ENCODE data around the gene VASP.

The VASP gene

DNA sequence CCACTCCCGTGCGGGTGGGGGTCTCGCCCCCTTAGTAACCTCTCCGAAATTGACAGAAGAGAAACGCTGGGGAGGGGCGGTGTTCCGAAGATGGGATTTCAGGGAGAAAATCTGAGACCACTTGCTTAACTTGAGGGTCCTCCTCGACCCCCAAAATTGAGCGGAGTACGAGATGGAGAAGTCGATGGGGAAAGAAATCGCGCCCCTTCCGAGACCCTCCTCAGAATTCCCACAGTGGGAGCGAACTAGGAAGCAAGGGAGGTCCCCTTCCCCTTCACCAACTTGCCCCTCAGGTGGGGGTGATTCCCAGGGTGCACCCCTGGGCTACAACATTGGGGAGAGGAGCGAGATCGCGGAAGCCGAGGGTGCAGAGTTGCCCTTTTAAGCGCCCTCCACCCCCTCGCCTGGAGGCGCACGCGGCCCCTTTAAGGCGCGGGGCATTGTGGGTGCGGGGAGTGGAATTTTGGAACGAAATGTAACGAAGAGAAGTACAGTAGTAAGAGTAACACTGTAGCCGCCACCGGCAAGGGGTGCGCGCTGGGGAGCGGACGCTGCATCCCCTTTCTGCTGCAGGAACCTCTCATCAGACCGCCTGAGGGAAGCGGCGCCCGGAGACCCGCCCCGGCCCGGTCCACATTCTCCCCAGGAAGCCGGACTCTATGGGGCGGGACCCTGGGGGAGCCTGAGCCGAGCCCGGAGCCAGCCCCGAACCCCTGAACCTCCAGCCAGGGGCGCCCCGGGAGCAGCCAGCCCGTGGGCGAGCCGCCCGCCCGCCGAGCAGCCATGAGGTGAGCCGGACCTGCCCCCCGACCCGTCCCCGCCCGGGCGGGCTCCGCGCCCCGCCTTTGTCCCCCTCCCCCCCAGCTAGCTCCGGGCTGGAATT, at the start of gene VASP:
TSS of gene VASP (plus strand) at position 491 of the 883 bp plus-strand sequence. CDS start at position 784, 293 bp downstream.
- DNase-seq = peak; percentile 60

DNA sequence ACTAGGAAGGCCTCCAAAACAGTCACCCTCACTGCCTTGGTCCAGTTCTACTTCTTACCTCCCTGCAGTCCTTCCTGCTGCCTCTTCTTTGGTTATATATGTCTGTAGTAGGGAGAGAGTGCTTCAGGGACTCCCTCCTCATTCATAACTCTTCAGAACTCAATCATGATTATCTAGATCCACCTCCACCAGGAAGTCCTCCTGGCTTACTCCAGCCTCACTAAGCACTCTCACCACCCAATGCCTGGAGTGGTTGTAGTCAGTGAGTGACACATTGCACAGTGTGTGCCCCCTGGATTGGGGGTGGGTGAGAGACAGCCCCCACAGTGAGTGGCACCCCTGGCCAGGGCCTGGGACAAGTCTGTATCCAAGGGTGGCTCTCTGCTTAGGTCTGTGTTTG, 49.5 kb upstream of the VASP start:
- DNase-seq = no peak

- no peak for DNase-seq
Observed at GRCh38 chr19:45460807-45461347, 46.4 kb upstream of the VASP start.

DNA sequence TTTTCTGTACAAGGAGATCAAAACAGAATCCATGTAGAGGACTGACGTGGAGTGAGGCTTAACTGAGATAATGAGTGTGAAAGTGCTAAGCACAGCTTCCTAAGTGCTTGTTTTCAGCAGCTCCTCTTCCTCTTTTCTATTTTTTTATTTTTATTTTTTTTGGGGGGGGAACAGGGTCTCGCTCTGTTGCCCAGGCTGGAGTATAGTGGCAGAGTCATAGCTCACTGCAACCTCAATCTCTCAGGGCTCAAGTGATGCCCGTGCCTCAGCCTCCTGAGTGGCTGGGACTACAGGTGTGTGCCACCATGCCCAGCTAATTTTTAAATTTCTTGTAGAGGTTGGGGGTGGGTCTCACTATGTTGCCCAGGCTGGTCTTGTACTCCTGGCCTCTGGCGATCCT, 45.1 kb upstream of the VASP start:
- no peak for DNase-seq

GRCh38 chr19:45463241-45463640, 44.0 kb upstream of the VASP start:
- no peak for DNase-seq

DNA sequence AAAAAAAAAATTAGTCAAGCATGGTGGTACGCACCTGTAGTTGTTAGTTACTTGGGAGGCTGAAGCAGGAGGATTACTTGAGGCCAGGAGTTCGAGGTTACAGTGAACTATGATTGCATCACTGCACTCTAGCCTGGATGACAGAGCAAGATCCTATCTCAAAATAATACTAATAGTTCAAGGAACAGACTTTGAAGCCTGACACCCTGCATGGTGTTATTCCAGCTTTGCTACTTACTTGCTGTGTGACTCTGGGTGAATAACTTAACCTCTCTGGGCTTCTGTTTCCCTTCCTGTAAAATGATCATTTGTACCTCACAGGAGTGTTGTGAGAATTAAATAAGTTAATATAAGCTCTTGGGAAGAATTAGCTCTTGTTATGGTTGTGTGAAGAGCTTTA, 43.0 kb upstream of the VASP start:
- no peak for DNase-seq

DNA sequence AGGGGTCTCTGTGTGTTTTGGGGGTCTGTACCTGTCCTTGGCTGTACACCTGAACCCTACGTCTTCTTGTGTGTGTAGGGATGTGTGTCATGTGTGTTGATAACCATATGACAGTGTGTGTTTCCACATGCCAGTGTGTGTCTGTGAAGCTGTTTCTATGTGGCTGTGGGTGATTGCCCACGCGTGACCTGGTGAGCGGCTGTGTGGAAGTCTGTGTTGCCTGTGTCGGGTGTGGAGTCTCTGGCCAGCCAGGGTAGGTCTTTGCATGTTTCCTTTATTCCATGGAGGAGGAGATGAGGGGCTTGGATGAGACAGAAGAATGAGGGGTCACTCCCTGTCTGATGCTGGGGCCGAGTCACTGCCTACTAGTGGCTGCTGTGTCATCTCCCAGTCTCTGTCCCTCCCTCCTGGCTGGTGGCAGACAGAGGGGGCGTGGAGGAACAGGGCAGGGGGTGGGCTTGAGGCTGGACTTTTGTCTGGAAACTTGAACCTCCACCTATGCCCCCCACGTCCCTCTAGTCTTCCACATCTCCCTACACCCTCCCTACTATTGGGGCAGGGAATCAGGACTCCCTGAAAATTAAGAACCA, 42.3 kb upstream of the VASP start:
- no peak for DNase-seq

DNA sequence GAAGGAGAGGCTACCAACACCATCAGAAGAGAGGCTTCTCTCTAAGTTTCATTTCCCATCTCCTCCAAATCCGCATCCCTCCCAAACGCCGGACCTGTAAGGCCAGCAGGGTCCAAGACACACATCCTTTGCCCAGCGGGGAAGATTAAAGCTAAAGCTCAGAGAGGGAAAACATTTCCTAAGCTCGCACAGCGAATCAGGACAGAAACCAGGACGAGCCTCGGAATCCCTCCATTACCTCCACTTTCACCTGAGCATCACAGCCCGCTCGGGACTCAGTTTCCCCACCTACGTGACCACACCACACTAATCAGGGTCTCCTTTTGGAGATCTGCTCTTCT, 40.2 kb upstream of the VASP start:
- no peak for DNase-seq

GRCh38 chr19:45467456-45468158, 39.7 kb upstream of the VASP start, which contains the start of gene FOSB:
FOSB (plus strand) TSS chr19:45467996; CDS start chr19:45468587, 591 bp downstream.
- DNase-seq = peak; percentile 93

DNA sequence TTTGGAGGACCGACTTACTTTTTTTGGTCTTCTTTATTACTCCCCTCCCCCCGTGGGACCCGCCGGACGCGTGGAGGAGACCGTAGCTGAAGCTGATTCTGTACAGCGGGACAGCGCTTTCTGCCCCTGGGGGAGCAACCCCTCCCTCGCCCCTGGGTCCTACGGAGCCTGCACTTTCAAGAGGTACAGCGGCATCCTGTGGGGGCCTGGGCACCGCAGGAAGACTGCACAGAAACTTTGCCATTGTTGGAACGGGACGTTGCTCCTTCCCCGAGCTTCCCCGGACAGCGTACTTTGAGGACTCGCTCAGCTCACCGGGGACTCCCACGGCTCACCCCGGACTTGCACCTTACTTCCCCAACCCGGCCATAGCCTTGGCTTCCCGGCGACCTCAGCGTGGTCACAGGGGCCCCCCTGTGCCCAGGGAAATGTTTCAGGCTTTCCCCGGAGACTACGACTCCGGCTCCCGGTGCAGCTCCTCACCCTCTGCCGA, 39.1 kb upstream of the VASP start:
- no peak for DNase-seq

- DNase-seq = no peak
Observed at GRCh38 chr19:45468803-45469131, 38.5 kb upstream of the VASP start.

- peak; percentile 82 for DNase-seq
Observed at GRCh38 chr19:45469132-45469944, 37.9 kb upstream of the VASP start.

DNA sequence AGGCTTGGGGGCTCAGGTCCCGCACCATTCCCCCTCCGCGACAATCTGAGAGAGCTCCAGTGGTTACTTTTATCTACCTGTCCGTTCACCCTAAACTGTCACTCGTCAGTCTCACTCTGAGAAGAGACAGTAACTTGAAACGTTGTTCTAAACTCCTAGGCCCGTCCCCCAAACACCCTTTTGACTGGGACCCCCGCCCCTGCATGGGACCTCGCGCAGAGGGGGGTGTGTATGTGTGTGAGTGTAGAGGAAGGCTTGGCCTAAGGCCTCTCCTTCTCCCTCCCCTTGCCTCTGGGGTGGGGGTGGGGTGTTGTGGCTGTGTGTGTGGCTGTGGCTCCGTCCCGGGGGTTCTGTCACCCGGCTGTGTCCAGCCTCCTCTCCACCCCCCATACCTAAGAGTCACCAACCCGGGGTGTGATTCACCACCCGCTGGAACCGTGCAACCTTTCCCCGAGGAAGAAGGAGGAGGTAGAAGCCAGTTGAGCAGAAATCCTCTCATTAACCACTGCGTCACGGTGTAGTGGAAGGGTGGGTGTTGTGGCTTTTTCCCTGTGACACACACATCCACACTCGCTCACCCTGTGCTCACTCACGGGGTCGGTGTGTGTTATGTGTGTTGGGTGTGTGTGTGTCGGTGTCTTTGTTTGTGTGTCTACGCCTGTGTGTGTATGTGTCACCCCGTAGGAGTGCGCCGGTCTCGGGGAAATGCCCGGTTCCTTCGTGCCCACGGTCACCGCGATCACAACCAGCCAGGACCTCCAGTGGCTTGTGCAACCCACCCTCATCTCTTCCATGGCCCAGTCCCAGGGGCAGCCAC, 37.1 kb upstream of the VASP start:
- no peak for DNase-seq

GRCh38 chr19:45470762-45471081, 36.6 kb upstream of the VASP start:
- DNase-seq = no peak

GRCh38 chr19:45471111-45471930, 36.0 kb upstream of the VASP start:
- DNase-seq = no peak

GRCh38 chr19:45471931-45472562, 35.2 kb upstream of the VASP start:
- no peak for DNase-seq

- no peak for DNase-seq
Observed at GRCh38 chr19:45472563-45473366, 34.5 kb upstream of the VASP start.

GRCh38 chr19:45473367-45473681, 34.0 kb upstream of the VASP start:
- no peak for DNase-seq

DNA sequence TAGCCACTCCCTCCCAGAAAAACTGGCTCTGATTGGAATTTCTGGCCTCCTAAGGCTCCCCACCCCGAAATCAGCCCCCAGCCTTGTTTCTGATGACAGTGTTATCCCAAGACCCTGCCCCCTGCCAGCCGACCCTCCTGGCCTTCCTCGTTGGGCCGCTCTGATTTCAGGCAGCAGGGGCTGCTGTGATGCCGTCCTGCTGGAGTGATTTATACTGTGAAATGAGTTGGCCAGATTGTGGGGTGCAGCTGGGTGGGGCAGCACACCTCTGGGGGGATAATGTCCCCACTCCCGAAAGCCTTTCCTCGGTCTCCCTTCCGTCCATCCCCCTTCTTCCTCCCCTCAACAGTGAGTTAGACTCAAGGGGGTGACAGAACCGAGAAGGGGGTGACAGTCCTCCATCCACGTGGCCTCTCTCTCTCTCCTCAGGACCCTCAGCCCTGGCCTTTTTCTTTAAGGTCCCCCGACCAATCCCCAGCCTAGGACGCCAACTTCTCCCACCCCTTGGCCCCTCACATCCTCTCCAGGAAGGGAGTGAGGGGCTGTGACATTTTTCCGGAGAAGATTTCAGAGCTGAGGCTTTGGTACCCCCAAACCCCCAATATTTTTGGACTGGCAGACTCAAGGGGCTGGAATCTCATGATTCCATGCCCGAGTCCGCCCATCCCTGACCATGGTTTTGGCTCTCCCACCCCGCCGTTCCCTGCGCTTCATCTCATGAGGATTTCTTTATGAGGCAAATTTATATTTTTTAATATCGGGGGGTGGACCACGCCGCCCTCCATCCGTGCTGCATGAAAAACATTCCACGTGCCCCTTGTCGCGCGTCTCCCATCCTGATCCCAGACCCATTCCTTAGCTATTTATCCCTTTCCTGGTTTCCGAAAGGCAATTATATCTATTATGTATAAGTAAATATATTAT, 33.3 kb upstream of the VASP start:
- no peak for DNase-seq

All from NCI-H510A treated with DMSO at 0.1 percent for 48 hours (cell line).